C4-2B (cell line): ENCODE results near the gene CENPB.

Experiments used
- ZFX ChIP-seq: fragments of 450-650 bp; IDR thresholded peaks from 2 replicates; pipeline ENCODE4 v1.6.1; 2017
- TF ChIP-seq, protein P1 (sequence below): fragments of 450-650 bp; conservative IDR thresholded peaks from 2 replicates; pipeline ENCODE4 v1.5.1; 2017; ENCODE audit warnings: mild to moderate bottlenecking

DNA sequence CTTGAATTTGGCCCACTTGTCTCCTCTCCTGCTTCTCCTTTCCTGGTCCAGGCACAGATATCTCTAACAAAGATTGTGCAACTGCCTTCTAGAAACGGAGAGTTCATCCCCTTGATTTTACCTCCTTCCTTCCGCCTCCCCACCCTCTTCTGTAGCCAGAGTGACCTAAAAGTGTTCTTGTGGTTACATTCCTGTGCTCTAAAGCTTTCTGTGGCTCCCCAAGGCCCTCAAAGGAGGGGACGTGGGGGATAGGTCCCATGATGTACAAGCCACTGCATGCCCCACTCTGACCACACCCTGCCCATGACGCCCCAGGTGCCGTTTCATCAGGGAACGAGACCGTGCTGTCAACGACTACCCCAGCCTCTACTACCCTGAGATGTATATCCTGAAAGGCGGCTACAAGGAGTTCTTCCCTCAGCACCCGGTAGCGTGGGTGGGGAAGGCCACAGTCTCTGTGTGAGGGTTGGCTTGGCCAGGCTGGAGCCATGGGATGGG is 17.8 kb upstream of the CENPB start:
- TF ChIP-seq, protein P1, sequence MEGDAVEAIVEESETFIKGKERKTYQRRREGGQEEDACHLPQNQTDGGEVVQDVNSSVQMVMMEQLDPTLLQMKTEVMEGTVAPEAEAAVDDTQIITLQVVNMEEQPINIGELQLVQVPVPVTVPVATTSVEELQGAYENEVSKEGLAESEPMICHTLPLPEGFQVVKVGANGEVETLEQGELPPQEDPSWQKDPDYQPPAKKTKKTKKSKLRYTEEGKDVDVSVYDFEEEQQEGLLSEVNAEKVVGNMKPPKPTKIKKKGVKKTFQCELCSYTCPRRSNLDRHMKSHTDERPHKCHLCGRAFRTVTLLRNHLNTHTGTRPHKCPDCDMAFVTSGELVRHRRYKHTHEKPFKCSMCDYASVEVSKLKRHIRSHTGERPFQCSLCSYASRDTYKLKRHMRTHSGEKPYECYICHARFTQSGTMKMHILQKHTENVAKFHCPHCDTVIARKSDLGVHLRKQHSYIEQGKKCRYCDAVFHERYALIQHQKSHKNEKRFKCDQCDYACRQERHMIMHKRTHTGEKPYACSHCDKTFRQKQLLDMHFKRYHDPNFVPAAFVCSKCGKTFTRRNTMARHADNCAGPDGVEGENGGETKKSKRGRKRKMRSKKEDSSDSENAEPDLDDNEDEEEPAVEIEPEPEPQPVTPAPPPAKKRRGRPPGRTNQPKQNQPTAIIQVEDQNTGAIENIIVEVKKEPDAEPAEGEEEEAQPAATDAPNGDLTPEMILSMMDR, result no peak
- no peak for TF ChIP-seq ZFX
